ENCODE measurements around the gene KLHL3. TPM values are rescaled to one million over a fixed set of nuclear protein-coding genes. Genes with fewer than 3 reads are reported as not detected.

Gene KLHL3
- total and polyA plus RNA-seq, 12 donors: 12.4 to 37.4 (median 23.7) TPM

DNA sequence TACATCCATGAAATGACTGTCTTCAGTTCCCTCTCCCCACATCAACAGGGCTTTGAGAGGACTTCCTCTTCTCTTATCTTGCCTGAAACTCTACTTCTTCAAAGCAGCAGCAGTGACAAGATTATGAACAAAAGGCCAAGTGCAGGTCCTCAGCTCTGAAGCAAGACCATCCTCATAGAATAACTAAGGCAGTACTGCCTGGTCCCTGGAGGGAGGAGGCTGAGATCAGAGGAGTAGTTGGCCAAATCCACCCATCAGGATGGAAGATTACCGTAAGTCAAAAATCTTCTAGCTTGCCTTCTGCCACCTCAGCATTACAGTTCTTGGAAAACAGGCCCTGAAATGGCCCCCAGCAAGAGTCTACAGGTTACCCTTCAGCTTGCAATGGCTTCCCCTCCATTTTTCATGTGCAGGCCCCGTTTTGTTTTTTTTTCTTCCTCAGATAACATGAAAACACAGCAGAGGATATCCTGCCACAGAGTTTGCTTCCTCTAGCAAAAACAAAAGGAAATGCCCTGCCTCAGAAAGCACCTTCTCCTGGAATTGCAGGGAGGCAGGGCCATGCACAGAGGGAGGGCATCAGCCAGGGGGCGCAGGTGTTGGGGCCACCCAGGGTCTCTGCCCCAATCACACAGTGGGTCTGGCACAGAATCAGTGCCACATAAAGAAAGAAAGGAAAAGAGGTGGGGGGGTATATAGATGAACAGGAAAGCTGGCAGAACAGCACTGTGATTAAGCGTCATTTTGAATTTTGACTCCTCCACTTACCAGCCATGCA, 40.0 kb downstream of the KLHL3 start:
- H3K4me1 ChIP-seq: peaks cover 21 to 64% (median 49%) of the 10 kb centered on the region in 9 donors
- H3K27ac ChIP-seq: peak overlapping the region; percentile 33 to 87 (median 64)
- no peaks in the 10 kb centered on the region for H3K27me3 ChIP-seq
- TF ChIP-seq, protein P1, sequence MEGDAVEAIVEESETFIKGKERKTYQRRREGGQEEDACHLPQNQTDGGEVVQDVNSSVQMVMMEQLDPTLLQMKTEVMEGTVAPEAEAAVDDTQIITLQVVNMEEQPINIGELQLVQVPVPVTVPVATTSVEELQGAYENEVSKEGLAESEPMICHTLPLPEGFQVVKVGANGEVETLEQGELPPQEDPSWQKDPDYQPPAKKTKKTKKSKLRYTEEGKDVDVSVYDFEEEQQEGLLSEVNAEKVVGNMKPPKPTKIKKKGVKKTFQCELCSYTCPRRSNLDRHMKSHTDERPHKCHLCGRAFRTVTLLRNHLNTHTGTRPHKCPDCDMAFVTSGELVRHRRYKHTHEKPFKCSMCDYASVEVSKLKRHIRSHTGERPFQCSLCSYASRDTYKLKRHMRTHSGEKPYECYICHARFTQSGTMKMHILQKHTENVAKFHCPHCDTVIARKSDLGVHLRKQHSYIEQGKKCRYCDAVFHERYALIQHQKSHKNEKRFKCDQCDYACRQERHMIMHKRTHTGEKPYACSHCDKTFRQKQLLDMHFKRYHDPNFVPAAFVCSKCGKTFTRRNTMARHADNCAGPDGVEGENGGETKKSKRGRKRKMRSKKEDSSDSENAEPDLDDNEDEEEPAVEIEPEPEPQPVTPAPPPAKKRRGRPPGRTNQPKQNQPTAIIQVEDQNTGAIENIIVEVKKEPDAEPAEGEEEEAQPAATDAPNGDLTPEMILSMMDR (IDR thresholded peaks at IDR 0.05): peak in 7 of 9 donors; percentile 23 to 63 (median 46)
- intact Hi-C loops (cut with DNase I): loop anchor here in 3 of 10 donors (2.0 to 5.0 kb wide), 2 partner anchors 39 to 41 kb away; partner anchors contain the start of gene KLHL3 (in 2 of the 3)
- 60 to 65% methylated on average over 4 of the region's 4 CpGs for WGBS, 2 donors
- H3K9me3 ChIP-seq: no peaks in the 10 kb centered on the region
- no peak overlapping the region for H3K4me3 ChIP-seq
- ATAC-seq (peak in 7 of 8 donors; percentile 31 to 82 (median 61)), DNase-seq (peak; percentile 22 to 27)
- H3K36me3 ChIP-seq: peaks cover 0 to 43% (median 8%) of the 10 kb centered on the region in 9 donors

GRCh38 chr5:137693951-137694721, 41.8 kb downstream of the KLHL3 start:
- intact Hi-C loops (cut with DNase I): no loop called here
- H3K36me3 ChIP-seq: peaks cover 0 to 60% (median 14%) of the 10 kb centered on the region in 9 donors
- H3K27ac ChIP-seq: peak overlapping the region in 4 of 10 donors; percentile 68 to 87 (median 80)
- no peak overlapping the region for H3K4me3 ChIP-seq
- 80 to 84% methylated on average over 7 of the region's 7 CpGs for WGBS, 2 donors
- no peaks in the 10 kb centered on the region for H3K27me3 ChIP-seq
- ATAC-seq: peak in 1 of 8 donors; percentile 13
- peaks cover 11 to 50% (median 37%) of the 10 kb centered on the region in 9 donors for H3K4me1 ChIP-seq
- TF ChIP-seq, protein P1 (IDR thresholded peaks at IDR 0.05): no peak
- no peaks in the 10 kb centered on the region for H3K9me3 ChIP-seq
- DNase-seq: no peak

- 98 to 100% methylated on average over 1 of the region's 1 CpG for WGBS, 2 donors
- no peaks in the 10 kb centered on the region for H3K27me3 ChIP-seq
- peaks cover 0 to 63% (median 15%) of the 10 kb centered on the region in 9 donors for H3K36me3 ChIP-seq
- no peak overlapping the region for H3K4me3 ChIP-seq
- peak in 1 of 8 donors; percentile 38 for ATAC-seq
- peak overlapping the region in 2 of 10 donors; percentile 68 to 75 for H3K27ac ChIP-seq
- TF ChIP-seq, protein P1 (IDR thresholded peaks at IDR 0.05): no peak
- peaks cover 10 to 44% (median 32%) of the 10 kb centered on the region in 9 donors for H3K4me1 ChIP-seq
- H3K9me3 ChIP-seq: no peaks in the 10 kb centered on the region
- DNase-seq: no peak
- intact Hi-C loops (cut with DNase I): no loop called here
Measured at GRCh38 chr5:137693307-137693950, 42.5 kb downstream of the KLHL3 start.

DNA sequence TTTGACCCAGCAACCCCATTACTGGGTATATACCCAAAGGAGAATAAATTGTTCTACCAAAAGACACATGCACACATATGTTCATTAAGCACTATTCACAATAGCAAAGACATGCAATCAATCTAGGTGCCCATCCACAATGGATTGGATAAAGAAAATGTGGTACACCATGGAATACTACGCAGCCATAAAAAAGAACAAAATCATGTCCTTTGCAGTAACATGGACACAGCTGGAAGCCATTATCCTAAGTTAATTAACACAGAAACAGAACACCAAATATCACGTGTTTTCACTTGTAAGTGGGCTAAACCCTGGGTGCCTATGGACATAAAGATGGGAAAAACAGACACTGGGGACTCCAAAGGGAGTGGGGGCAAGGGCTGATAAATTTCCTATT, 46.6 kb downstream of the KLHL3 start:
- Histone ChIP-seq H3K9me3 (no peaks in the 10 kb centered on the region), H3K27me3 (no peaks in the 10 kb centered on the region), H3K4me1 (peaks cover 0 to 22% (median 10%) of the 10 kb centered on the region in 9 donors), H3K36me3 (peaks cover 0 to 65% (median 19%) of the 10 kb centered on the region in 9 donors), H3K27ac (no peak overlapping the region), H3K4me3 (no peak overlapping the region)
- intact Hi-C loops (cut with DNase I): no loop called here
- TF ChIP-seq, protein P1 (IDR thresholded peaks at IDR 0.05): no peak
- DNase-seq (no peak), ATAC-seq (no peak)
- WGBS, 2 donors: 98% methylated on average over 2 of the region's 2 CpGs

Data from heart right ventricle (tissue), 16 donors.